Panc1 (cell line): ENCODE measurements around the gene WDR27.

ENCODE experiments used
- CTCF ChIP-seq: fragments of 450-650 bp; IDR thresholded peaks from 2 replicates; pipeline ENCODE4 v1.5.1; 2017; ENCODE audit warnings: mild to moderate bottlenecking
- SIN3A ChIP-seq: IDR thresholded peaks from 2 replicates; pipeline ENCODE4 v1.6.1; 2012; ENCODE audit warnings: low read depth, mild to moderate bottlenecking, low read length, moderate library complexity, borderline replicate concordance; ENCODE audit not compliant: insufficient read depth
- TCF7L2 ChIP-seq: IDR thresholded peaks from 2 replicates; pipeline ENCODE4 v1.6.1; 2011; ENCODE audit warnings: mild to moderate bottlenecking, low read depth, low read length, inconsistent platforms

- TF ChIP-seq CTCF (no peak), TCF7L2 (no peak), SIN3A (no peak)
Measured at GRCh38 chr6:169495601-169496000, 206.2 kb downstream of the WDR27 start.
